ENCODE data around the gene MOB2.
A peak's percentile ranks its signal among the peaks of the same experiment; 100 is the strongest.
"Not testable (repeated sequence)": the region's sequence is repeated elsewhere in the genome, so short reads cannot be mapped to it uniquely, and the experiment has no call there.

Gene MOB2

DNA sequence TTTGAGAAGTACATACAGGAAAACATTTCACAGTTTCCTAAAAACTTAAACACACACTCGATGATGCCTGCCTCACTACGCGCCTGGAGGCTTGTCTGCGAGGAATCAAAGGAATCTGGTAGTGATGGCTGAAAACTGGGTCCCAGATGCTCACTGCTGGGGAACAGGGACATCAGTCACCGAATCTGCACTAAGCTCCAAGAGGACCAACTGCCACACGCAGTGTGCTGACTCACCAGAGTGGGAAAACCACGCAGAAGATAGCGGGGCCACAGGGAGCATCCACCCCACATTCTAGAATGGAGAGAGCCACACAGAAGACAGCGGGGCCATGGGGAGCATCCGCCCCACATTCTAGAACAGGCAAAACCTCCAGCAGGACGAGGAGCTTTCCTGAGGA, 24.3 kb upstream of the MOB2 start:
- Histone ChIP-seq H3K4me2 (peak overlapping the region in 10 of 11 experiments; percentile 2 to 55 (median 40); a peak in 15 of 22 replicates), H3K27me3 (no peaks in the 10 kb centered on the region), H3K27ac (peak overlapping the region in 1 of 11 experiments; percentile 44; a peak in 1 of 22 replicates), H3K4me3 (no peak overlapping the region), H3K4me1 (peaks cover 77 to 94% (median 90%) of the 10 kb centered on the region in 10 experiments), H3K36me3 (0 out of 22 replicates have a peak, but pooled peaks cover 0 to 12% (median 0%) of the 10 kb centered on the region in 11 experiments), H3K9me3 (replicated peaks in 1 of 11) (no peaks in the 10 kb centered on the region), H4K20me1 (peaks cover 92 to 97% (median 96%) of the 10 kb centered on the region in 11 experiments), H3K9ac (peak overlapping the region in 2 of 11 experiments; percentile 25 to 28; a peak in 2 of 22 replicates)
- no peak for TF ChIP-seq Cebpa-rat (IDR thresholded peaks at IDR 0.05)

DNA sequence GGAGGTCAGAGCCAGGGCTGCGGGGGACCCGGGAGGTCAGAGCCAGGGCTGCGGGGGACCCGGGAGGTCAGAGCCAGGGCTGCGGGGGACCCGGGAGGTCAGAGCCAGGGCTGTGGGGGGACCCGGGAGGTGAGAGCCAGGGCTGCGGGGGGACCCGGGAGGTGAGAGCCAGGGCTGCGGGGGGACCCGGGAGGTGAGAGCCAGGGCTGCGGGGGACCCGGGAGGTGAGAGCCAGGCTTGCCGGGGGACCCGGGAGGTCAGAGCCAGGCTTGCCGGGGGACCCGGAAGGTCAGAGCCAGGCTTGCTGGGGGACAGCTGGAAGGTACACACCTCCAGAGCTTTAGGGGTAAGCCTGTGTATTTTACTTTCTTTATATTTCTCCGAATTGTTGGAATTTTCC, 23.8 kb upstream of the MOB2 start:
- Histone ChIP-seq H3K4me2 (peak overlapping the region in 1 of 11 experiments; percentile 44; a peak in 1 of 22 replicates), H3K9ac (peak overlapping the region in 1 of 11 experiments; percentile 25; a peak in 1 of 22 replicates), H3K4me1 (peaks cover 77 to 94% (median 90%) of the 10 kb centered on the region in 10 experiments), H4K20me1 (peaks cover 92 to 97% (median 96%) of the 10 kb centered on the region in 11 experiments), H3K36me3 (0 out of 22 replicates have a peak, but pooled peaks cover 0 to 12% (median 0%) of the 10 kb centered on the region in 11 experiments)
- H3K27me3 ChIP-seq; H3K27ac ChIP-seq; H3K9me3 ChIP-seq (replicated peaks in 1 of 11); H3K4me3 ChIP-seq: not testable (repeated sequence)

DNA sequence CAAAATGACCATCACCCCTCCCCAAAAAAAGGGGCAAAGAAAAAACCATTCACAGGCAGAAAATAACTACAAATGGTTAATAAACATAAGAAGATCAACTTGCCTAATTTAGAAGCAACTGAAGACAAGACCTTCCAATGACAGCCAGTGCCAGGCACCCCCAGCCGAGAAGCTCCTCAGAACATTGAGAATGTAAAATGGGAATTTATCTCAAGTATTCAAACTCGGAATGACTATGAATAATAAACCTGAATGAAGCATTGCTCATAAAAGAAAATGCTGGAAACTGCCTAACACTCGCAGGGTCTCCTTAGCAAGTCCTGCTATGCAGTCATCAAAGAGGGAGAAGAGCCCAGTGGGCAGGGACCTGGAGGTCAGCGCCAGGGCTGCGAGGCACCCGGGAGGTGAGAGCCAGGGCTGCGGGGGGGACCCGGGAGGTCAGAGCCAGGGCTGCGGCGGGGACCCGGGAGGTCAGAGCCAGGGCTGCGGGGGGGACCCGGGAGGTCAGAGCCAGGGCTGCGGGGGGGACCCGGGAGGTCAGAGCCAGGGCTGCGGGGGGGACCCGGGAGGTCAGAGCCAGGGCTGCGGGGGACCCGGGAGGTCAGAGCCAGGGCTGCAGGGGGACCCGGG, 23.2 kb upstream of the MOB2 start:
- peaks cover 77 to 94% (median 90%) of the 10 kb centered on the region in 10 experiments for H3K4me1 ChIP-seq
- no peaks in the 10 kb centered on the region for H3K9me3 ChIP-seq (replicated peaks in 1 of 11)
- peak overlapping the region in 2 of 11 experiments; percentile 74 to 76; a peak in 1 of 22 replicates for H3K9ac ChIP-seq
- 0 out of 22 replicates have a peak, but pooled peaks cover 0 to 12% (median 0%) of the 10 kb centered on the region in 11 experiments for H3K36me3 ChIP-seq
- no peak for TF ChIP-seq Cebpa-rat (IDR thresholded peaks at IDR 0.05)
- no peak overlapping the region for H3K4me3 ChIP-seq
- peak overlapping the region in 1 of 11 experiments; percentile 31; a peak in 1 of 22 replicates for H3K27ac ChIP-seq
- peak overlapping the region in 9 of 11 experiments; percentile 95 to 100 (median 98); a peak in 14 of 22 replicates for H3K4me2 ChIP-seq
- H4K20me1 ChIP-seq = peaks cover 92 to 97% (median 96%) of the 10 kb centered on the region in 11 experiments
- no peaks in the 10 kb centered on the region for H3K27me3 ChIP-seq

DNA sequence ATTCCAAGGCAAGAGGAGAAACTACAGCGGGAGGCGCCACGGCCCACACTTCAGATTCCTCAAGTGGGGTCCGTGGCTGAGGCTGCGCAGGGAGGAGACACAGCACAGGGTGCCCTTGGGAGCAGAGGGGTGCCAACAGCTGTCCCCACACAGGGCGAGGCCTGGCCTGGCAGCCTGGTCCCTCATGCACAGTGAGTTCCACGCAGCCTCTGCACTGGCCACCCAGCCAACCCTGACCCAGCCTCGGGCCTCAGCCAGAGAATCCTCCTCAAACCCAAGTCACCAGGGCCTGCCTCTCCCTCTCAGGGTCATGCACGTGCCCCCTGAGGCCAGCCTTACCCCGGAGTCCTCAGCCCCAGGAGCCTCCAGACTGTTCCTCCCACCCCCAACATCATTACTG, 22.4 kb upstream of the MOB2 start:
- Histone ChIP-seq H3K9ac (peak overlapping the region in 7 of 11 experiments; percentile 62 to 76 (median 69); a peak in 9 of 22 replicates), H4K20me1 (peaks cover 92 to 97% (median 96%) of the 10 kb centered on the region in 11 experiments), H3K4me2 (peak overlapping the region; percentile 87 to 100 (median 98)), H3K4me1 (peaks cover 76 to 94% (median 90%) of the 10 kb centered on the region in 10 experiments), H3K27me3 (no peaks in the 10 kb centered on the region), H3K36me3 (0 out of 22 replicates have a peak, but pooled peaks cover 0 to 10% (median 0%) of the 10 kb centered on the region in 11 experiments), H3K27ac (peak overlapping the region in 3 of 11 experiments; percentile 69 to 81 (median 78); a peak in 3 of 22 replicates), H3K4me3 (peak overlapping the region in 2 of 10 experiments; percentile 56; a peak in 1 of 20 replicates), H3K9me3 (replicated peaks in 1 of 11) (no peaks in the 10 kb centered on the region)
- TF ChIP-seq Cebpa-rat (IDR thresholded peaks at IDR 0.05) = no peak

DNA sequence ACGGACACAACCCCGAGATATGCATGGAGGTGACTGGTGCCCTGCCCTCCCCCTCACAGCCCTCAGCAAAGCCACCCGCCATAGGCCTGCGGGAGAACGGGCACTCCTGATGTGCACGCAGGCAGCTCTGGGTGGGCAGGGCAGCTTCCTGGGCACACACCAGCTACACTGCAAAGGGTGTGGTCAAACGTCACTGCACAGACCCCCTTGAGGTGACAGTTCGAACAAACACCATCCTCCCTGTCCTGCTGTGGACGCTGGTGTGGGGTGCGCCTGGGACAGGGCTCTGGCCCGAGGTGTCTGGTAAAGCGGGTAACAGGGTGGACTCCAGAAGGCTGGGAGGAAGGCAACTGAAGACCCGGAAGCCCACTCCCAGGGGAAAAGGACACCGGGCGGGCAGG, 21.9 kb upstream of the MOB2 start:
- Histone ChIP-seq H3K4me3 (peak overlapping the region in 8 of 10 experiments; percentile 18 to 59 (median 55); a peak in 14 of 20 replicates), H3K4me2 (peak overlapping the region; percentile 87 to 100 (median 98)), H3K27ac (peak overlapping the region in 9 of 11 experiments; percentile 39 to 81 (median 69); a peak in 14 of 22 replicates), H3K9me3 (replicated peaks in 1 of 11) (no peaks in the 10 kb centered on the region), H3K36me3 (peaks cover 0 to 5% (median 0%) of the 10 kb centered on the region in 11 experiments; a peak in 1 of 22 replicates), H4K20me1 (peaks cover 92 to 97% (median 96%) of the 10 kb centered on the region in 11 experiments), H3K9ac (peak overlapping the region; percentile 62 to 76 (median 68); a peak in 19 of 22 replicates), H3K4me1 (peaks cover 71 to 94% (median 90%) of the 10 kb centered on the region in 10 experiments), H3K27me3 (no peaks in the 10 kb centered on the region)
- no peak for TF ChIP-seq Cebpa-rat (IDR thresholded peaks at IDR 0.05)

DNA sequence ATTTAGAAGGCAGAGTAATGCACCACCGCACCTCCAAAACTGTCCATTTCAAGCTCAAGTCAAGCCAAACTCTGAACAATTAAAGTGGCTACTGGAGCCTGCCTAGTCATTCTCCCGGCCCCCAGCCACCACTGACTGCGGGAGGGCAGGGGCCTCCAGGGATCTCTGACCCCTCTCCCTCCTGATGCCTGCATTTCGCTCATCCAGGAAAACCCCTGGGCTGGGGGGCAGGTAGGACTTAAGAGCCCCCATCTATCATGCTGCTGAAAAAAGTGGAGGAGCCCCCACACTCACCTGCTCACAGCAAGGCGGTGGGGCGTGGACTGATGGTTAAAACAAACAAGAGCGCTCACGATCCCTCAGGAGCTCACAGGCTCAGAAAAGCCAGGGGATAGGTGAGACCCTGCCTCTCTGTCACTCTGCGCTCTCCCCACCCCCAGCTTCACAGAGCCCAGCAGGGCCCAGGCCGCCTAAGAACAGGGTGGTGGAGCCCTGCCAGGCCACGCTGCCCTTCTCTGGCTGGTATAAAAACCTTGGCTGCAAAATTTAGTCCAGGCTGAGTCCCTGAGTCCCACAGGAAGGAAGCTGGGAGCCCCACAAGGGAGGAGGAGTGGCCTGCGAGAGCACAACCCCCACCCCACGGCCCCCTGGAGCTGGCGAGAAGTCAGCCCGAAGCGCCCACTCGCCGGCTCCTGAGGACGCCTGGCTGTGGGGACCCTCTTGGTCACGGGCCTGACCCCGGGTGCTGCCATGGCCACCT, 21.0 kb upstream of the MOB2 start:
- H3K4me1 ChIP-seq = peaks cover 68 to 97% (median 91%) of the 10 kb centered on the region in 10 experiments
- peaks cover 94 to 100% (median 98%) of the 10 kb centered on the region in 11 experiments for H4K20me1 ChIP-seq
- peak overlapping the region in 9 of 11 experiments; percentile 39 to 81 (median 69); a peak in 17 of 22 replicates for H3K27ac ChIP-seq
- TF ChIP-seq Cebpa-rat (IDR thresholded peaks at IDR 0.05) = no peak
- H3K27me3 ChIP-seq = no peaks in the 10 kb centered on the region
- H3K9ac ChIP-seq = peak overlapping the region; percentile 62 to 76 (median 68); a peak in 21 of 22 replicates
- H3K9me3 ChIP-seq (replicated peaks in 1 of 11) = no peaks in the 10 kb centered on the region
- peaks cover 0 to 9% (median 0%) of the 10 kb centered on the region in 11 experiments; a peak in 3 of 22 replicates for H3K36me3 ChIP-seq
- peak overlapping the region in 8 of 10 experiments; percentile 46 to 59 (median 55); a peak in 17 of 20 replicates for H3K4me3 ChIP-seq
- peak overlapping the region; percentile 87 to 100 (median 98) for H3K4me2 ChIP-seq

DNA sequence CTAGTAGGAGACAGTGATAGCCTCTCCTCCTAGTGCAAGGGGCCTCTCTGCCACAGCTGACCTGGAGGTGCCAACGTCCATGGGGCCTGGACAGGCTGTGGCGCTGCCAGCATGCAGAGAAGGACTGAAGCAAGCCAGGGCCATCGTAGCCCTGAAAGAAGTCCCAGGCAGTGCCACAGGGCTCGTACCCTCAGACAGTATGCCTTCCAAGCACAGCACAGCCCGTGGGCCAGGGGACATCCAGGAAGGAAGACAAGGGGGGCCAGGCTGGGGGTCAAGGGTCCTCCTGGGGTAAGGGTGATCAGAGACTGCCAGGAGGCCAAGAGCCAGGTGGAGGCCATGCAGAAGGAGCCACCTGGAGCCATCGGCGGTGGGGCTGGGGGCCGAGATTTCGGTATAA, 20.4 kb upstream of the MOB2 start:
- H3K36me3 ChIP-seq = peaks cover 0 to 9% (median 0%) of the 10 kb centered on the region in 11 experiments; a peak in 3 of 22 replicates
- H3K4me1 ChIP-seq = peaks cover 66 to 98% (median 92%) of the 10 kb centered on the region in 10 experiments
- peak overlapping the region; percentile 87 to 100 (median 98) for H3K4me2 ChIP-seq
- H3K9me3 ChIP-seq (replicated peaks in 1 of 11) = no peaks in the 10 kb centered on the region
- H3K27me3 ChIP-seq = no peaks in the 10 kb centered on the region
- H3K4me3 ChIP-seq = peak overlapping the region in 8 of 10 experiments; percentile 46 to 59 (median 55); a peak in 15 of 20 replicates
- H4K20me1 ChIP-seq = peaks cover 95 to 100% (median 99%) of the 10 kb centered on the region in 11 experiments
- H3K27ac ChIP-seq = peak overlapping the region in 9 of 11 experiments; percentile 39 to 81 (median 69); a peak in 17 of 22 replicates
- TF ChIP-seq Cebpa-rat (IDR thresholded peaks at IDR 0.05) = no peak
- peak overlapping the region; percentile 62 to 76 (median 68); a peak in 21 of 22 replicates for H3K9ac ChIP-seq

DNA sequence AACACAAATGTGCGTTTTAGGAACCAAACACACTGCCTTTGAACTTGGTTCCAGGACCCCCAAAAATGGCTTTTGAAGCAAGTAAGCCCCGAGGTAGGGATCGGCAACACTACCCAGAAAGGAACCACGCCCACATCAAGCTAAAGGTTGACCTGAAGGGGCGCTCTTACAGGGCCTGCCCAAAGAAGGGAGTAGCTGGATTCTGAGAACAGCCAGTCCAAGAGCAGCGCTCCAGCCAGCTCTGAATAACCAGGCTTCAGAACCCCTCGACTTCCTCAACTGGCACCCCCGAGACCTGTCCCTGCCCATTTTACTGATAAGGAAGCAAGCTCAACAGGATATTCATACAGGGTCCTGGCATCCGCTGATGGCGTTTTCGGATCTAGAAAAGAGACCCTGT, 18.9 kb upstream of the MOB2 start:
- Histone ChIP-seq H3K9me3 (replicated peaks in 1 of 11) (0 out of 22 replicates have a peak, but pooled peaks cover 0 to 3% (median 0%) of the 10 kb centered on the region in 11 experiments), H3K36me3 (peaks cover 0 to 17% (median 5%) of the 10 kb centered on the region in 11 experiments; a peak in 10 of 22 replicates), H3K4me3 (no peak overlapping the region), H3K27me3 (no peaks in the 10 kb centered on the region), H3K4me1 (peaks cover 53 to 96% (median 92%) of the 10 kb centered on the region in 10 experiments), H3K9ac (peak overlapping the region in 4 of 11 experiments; percentile 17 to 65 (median 49); a peak in 4 of 22 replicates), H4K20me1 (peaks cover 95 to 100% (median 99%) of the 10 kb centered on the region in 11 experiments), H3K4me2 (peak overlapping the region; percentile 24 to 100 (median 98); a peak in 21 of 22 replicates), H3K27ac (peak overlapping the region in 7 of 11 experiments; percentile 4 to 78 (median 64); a peak in 10 of 22 replicates)
- TF ChIP-seq Cebpa-rat (IDR thresholded peaks at IDR 0.05) = no peak

Measured in BLaER1 treated with 17β-estradiol and CSF1 and Interleukin-3, amounts not matched to agents 10 nM and 100 nM (cell line).